ENCODE results near the gene CKMT2.
"Not testable (repeated sequence)": the region's sequence is repeated elsewhere in the genome, so short reads cannot be mapped to it uniquely, and the experiment has no call there.

The CKMT2 gene

DNA sequence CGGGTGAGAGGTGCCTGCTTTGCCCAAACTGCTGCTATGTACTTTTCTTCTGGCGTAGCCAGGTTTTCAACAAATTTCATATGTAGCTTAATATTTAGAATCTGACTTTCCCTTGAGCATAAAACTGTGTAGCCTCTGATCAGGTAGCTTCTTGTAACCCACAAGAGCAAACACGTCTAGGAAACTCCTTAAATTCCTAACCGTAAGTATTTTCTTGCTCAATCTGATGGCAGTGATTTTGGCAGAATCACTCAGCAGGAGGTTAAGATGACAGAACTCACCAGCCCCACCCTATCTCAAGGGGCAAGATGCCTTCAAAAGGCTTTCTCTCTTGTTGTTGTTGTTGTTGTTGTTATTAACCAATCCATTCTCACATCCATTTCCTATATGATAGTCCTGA is 20.8 kb downstream of the CKMT2 start:
- DNase-seq = no peak

- no peak for DNase-seq
These were observed 21.9 kb downstream of the CKMT2 start for GRCh38 chr5:81254886-81255559.

- DNase-seq = no peak
These were observed 23.6 kb downstream of the CKMT2 start for GRCh38 chr5:81256766-81257165.

DNA sequence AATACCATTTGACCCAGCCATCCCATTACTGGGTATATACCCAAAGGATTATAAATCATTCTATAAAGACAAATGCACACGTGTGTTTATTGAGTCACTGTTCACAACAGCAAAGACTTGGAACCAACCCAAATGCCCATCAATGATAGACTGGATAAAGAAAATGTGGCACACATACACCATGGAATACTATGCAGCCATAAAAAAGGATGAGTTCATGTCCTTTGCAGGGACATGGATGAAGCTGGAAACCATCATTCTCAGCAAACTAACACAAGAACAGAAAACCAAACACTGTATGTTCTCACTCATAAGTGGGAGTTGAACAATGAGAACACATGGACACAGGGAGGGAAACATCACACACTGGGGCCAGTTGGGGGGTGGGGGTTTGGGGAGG is 29.7 kb downstream of the CKMT2 start:
- DNase-seq = not testable (repeated sequence)

- no peak for DNase-seq
These were observed 32.0 kb downstream of the CKMT2 start for GRCh38 chr5:81265101-81265500.

GRCh38 chr5:81268521-81269196 is 35.5 kb downstream of the CKMT2 start:
- no peak for DNase-seq

DNA sequence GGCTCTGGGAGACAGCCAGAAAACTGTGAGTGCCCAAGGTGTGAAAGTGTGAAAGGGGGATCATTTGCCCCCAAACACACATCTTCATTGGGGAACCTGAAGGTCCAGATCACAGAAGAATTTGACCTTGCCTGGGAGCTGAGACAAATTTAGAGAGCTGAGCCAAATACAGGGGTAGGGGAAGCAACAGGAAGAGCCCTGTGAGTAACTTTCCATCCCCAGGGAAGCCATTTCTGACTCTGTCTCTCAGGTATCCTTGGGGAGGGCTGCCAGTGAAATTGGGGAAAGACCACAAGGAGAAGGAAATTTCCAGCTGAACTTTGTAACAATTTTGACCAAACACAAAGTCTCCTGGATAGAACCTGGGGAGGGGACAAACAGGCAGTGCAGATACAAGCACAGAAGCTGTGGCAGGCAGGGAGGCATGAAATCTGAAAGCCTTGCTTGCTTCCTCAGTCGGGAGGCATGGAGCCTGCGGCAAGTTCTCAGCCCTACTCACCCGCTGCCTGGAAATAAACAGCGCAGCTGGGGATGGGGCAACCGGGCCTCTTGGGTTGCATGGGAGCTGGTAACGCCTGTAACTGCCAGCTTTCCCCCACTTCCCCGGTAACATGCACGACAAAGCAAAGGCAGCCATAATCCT is 36.8 kb downstream of the CKMT2 start:
- no peak for DNase-seq

GRCh38 chr5:81270394-81271027 is 37.4 kb downstream of the CKMT2 start:
- DNase-seq = not testable (repeated sequence)

DNA sequence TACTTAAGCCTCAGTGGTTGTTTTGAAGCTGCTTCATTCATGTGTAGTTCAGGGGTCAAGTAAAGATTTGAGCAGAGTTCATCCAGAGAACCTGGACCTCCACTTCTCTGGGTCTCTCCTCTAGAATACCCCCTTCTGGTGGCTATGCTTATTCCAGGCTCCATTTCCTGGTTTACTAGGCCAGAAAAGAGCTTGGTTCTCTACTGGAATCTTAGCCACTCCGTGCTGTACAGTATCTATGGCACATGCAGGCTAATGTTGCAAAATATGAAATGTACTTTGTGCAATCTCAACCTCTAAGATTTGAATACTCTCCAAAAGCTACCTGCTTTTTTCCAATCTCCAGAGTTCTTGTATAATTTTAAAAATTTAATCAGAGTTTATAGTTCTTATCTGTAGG is 50.9 kb downstream of the CKMT2 start:
- no peak for DNase-seq

GRCh38 chr5:81286059-81286617 is 53.0 kb downstream of the CKMT2 start:
- DNase-seq = no peak

- DNase-seq = no peak
These were observed 54.9 kb downstream of the CKMT2 start for GRCh38 chr5:81288021-81288433.

- no peak for DNase-seq
These were observed 57.0 kb downstream of the CKMT2 start for GRCh38 chr5:81290146-81290545.

DNA sequence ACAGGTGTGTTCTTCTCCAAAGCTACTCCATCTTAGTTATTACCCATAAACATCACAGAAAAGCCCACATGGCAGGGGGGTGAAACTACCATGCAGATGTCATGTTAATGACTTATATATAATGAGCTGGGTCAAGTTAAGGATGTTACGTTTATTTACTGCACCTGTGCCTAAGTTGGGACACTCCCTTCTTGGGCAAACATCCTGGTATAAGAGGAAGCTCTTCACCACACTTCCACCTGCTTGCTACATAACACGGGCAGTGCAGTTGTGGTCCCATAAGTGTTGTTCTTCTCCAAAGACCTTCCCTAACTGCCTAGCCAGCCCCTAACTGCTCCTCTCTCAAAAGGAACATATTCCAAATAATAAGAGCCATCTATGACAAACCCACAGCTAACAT is 59.0 kb downstream of the CKMT2 start:
- DNase-seq = no peak

DNA sequence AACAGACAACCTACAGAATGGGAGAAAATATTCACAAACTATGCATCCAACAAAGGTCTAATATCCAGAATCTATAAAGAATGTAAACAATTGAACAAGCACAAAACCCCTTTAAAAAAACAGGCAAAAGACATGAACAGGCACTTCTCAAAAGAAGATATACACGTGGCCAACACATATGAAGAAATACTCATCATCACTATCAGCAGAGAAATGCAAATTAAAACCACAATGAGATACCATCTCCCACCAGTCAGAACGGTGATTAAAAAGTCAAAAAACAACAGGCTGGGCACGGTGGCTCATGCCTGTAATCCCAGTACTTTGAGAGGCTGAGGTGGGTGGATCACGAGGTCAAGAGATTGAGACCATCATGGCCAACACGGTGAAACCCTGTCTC is 60.9 kb downstream of the CKMT2 start:
- not testable (repeated sequence) for DNase-seq

DNA sequence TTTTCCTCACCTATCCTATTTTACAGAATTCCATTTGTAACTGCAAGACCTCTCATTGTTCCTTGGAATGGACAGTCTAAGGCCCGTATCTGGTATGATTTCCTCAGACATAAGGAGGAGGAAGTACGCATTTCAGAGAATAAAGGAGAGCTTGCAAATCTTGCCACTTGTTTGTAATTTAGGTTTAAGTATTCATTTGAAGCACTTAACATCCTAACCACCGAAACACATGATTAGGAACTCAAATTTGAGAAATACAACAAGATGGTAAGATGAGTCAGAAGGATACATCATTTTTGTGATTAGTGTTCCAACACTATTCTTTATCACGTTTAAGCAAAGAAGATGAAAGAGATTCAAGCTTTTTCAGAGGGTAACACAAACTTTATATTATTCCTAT is 64.4 kb downstream of the CKMT2 start:
- no peak for DNase-seq

DNA sequence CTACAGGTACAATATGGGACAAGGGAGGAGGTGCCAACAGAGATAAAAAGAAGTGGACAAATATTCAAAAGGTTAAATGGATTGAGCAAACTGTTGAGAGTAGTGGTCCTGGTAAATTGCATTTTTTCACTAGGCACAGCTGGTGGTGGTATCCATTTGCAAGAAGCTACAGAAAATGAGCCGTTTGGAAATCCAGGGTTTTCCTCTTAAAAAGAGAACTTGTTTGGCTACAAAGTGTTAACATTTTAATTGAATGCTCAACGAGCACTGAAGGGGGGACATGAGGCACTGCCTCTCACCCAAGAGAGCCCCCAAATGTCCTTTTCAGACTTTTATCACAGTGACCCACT is 67.8 kb downstream of the CKMT2 start:
- DNase-seq = no peak

DNA sequence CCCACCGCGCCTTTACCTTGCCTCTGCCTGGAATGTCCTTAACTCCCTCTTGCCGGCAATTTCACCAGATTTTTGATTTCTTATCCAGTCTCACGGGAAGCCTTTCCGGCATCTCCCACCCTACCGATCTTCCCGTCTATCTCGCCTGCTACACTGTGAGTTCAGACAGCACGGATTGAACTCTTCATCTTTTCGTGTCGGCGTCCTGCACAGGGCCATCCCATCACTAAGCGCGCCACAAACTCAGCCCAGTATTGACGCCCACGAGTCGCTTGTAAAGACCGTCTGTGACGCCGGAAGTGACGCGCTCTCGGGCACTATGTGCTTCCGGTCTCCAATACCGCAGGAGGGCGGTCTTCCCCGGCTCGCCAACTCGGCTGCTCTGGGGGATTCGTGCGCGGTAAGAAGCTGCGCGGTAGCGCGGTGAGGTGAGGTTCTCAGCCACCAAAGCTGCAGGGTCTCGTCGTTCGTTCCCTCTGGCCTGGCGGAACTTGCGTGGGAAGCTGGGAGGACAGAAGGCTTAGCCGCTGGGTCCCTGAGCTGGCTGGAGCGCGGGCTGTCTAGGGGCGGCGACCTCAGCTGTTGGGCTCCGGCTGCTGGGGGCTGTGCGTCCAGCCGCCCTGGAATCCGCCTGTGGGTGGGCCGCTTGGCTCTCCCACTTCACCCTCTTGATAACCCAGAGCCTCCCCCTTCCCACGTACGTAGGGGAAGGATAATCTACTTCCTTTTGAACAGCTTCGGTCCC is 68.3 kb downstream of the CKMT2 start, which contains the start of gene ZCCHC9:
ZCCHC9 (plus strand) TSS at position 317 of the 745 bp plus-strand sequence. CDS start 3,171 bp downstream, outside the sequence.
- DNase-seq = peak; percentile 87

DNA sequence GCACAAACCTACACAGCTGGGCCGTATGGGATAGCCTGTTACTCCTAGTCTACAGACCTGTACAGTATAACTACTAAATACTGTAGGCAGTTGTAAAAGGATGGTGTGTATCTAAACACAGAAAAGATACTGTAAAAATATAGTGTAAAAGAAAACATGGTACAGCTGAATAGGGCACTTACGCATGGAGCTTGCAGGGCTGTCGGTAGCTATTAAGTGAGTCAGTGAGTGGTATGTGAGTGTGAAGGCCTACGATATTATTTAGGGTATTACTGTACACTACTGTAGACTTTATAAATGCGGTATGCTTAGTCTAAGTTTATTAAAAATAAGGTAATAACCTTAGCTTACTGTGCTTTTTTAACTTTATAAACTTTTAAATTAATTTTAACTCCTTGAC is 69.5 kb downstream of the CKMT2 start:
- no peak for DNase-seq

DNA sequence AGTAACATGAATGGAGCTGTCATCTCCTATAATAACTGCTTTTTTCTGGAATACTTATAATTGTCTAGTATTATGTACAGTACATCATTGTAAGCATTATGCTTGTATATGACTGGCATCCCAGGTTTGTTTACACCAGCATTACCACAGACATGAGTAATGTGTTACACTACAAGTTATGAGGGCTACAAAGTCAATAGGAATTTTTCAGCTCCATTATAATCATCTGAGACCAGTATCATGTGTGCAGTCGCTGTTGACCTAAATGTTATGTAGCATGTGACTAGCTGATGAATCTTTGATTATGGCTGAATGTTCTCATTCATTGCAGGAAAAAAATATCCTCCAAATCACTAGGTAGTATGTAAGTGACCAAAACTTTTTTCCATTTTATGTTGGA is 70.4 kb downstream of the CKMT2 start:
- DNase-seq = no peak

DNA sequence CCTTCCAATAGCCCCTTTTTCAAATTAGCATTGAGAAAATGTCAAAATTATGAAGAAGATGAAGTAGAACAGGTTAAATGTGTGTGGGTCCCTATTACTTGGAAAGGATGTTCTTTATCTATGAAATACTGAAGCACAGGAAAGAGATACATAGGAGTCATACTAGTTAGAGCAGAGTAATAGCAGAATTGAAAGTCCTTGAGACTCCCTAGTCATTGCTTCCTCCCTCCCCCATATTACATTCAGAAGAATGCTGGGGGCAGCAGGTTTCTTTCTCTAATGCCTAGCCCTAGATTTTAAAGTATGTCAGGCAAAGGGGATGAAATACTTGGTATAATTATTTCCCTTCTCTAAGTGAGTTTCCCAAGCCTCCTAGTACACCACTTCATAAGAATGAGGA is 72.7 kb downstream of the CKMT2 start:
- no peak for DNase-seq

DNA sequence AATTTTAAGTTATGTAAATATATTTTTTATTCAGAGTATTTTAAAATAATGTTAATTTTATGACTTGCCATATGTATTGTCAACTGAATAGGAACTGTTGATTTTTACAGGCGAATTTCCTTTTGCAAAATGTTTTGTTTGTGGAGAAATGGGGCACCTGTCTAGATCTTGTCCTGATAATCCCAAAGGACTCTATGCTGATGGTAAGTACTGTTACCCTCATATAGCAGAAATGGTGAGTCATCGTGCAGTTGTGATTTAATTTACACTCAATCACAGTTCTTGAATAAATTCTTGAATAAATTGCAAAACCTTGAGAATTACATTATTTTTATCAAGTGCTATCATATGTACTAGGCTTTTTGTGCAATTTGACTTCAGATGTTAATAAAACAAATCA is 75.7 kb downstream of the CKMT2 start:
- DNase-seq = no peak

GRCh38 chr5:81310402-81311063 is 77.4 kb downstream of the CKMT2 start:
- no peak for DNase-seq
